ENCODE results near the gene NUP210L. TPM values are rescaled to one million over a fixed set of nuclear protein-coding genes. Genes with fewer than 3 reads are reported as not detected.

NUP210L gene
- under 0.01 TPM for total RNA-seq

GRCh38 chr1:154154534-154155191 is at the start of gene NUP210L:
Gene NUP210L (minus strand): TSS chr1:154155073.
- Histone ChIP-seq H3K9ac (ENCODE audit: low read depth in 1 of 3, low read length in 3 of 3) (peak within 1 kb of the TSS in 2 of 3 donors; percentile 27 to 42), H3K27me3 (ENCODE audit: control insufficient read depth in 3 of 3, insufficient read depth in 3 of 3, low read length in 3 of 3) (no peaks in the 10 kb centered on the region), H3K9me3 (ENCODE audit: control insufficient read depth in 3 of 3, low read length in 3 of 3) (no peaks in the 10 kb centered on the region), H3K36me3 (ENCODE audit: control insufficient read depth in 3 of 3, insufficient read depth in 3 of 3, low read length in 3 of 3) (peaks cover 0 to 15% (median 4%) of the 10 kb centered on the region in 3 donors), H3K4me3 (ENCODE audit: low read length in 3 of 3) (no peak within 1 kb of the TSS), H3K27ac (ENCODE audit: low read depth, low read length) (peak within 1 kb of the TSS; percentile 80), H3K4me1 (ENCODE audit: control insufficient read depth in 3 of 3, insufficient read depth in 3 of 3, low read length in 3 of 3) (peaks cover 4 to 9% (median 8%) of the 10 kb centered on the region in 3 donors)

GRCh38 chr1:154199563-154199879 is 44.6 kb upstream of the NUP210L start:
- H3K27me3 ChIP-seq (ENCODE audit: control insufficient read depth in 3 of 3, insufficient read depth in 3 of 3, low read length in 3 of 3): no peaks in the 10 kb centered on the region
- H3K4me3 ChIP-seq (ENCODE audit: low read length in 3 of 3): no peak overlapping the region
- H3K27ac ChIP-seq (ENCODE audit: low read depth, low read length): no peak overlapping the region
- no peaks in the 10 kb centered on the region for H3K9me3 ChIP-seq (ENCODE audit: control insufficient read depth in 3 of 3, low read length in 3 of 3)
- H3K9ac ChIP-seq (ENCODE audit: low read depth in 1 of 3, low read length in 3 of 3): peak overlapping the region in 1 of 3 donors; percentile 42
- no peaks in the 10 kb centered on the region for H3K36me3 ChIP-seq (ENCODE audit: control insufficient read depth in 3 of 3, insufficient read depth in 3 of 3, low read length in 3 of 3)
- H3K4me1 ChIP-seq (ENCODE audit: control insufficient read depth in 3 of 3, insufficient read depth in 3 of 3, low read length in 3 of 3): peaks cover under 1 to 27% (median 11%) of the 10 kb centered on the region in 3 donors

- Histone ChIP-seq H3K36me3 (ENCODE audit: control insufficient read depth in 3 of 3, insufficient read depth in 3 of 3, low read length in 3 of 3) (no peaks in the 10 kb centered on the region), H3K27me3 (ENCODE audit: control insufficient read depth in 3 of 3, insufficient read depth in 3 of 3, low read length in 3 of 3) (no peaks in the 10 kb centered on the region), H3K27ac (ENCODE audit: low read depth, low read length) (no peak overlapping the region), H3K4me1 (ENCODE audit: control insufficient read depth in 3 of 3, insufficient read depth in 3 of 3, low read length in 3 of 3) (peaks cover 6 to 32% (median 16%) of the 10 kb centered on the region in 3 donors), H3K4me3 (ENCODE audit: low read length in 3 of 3) (no peak overlapping the region), H3K9me3 (ENCODE audit: control insufficient read depth in 3 of 3, low read length in 3 of 3) (no peaks in the 10 kb centered on the region), H3K9ac (ENCODE audit: low read depth in 1 of 3, low read length in 3 of 3) (peak overlapping the region in 1 of 3 donors; percentile 42)
Measured at GRCh38 chr1:154198756-154199562, 44.1 kb upstream of the NUP210L start.

GRCh38 chr1:154193821-154194220 is 38.9 kb upstream of the NUP210L start:
- peaks cover 20 to 30% (median 27%) of the 10 kb centered on the region in 3 donors for H3K4me1 ChIP-seq (ENCODE audit: control insufficient read depth in 3 of 3, insufficient read depth in 3 of 3, low read length in 3 of 3)
- peaks cover 0 to 10% (median 0%) of the 10 kb centered on the region in 3 donors for H3K36me3 ChIP-seq (ENCODE audit: control insufficient read depth in 3 of 3, insufficient read depth in 3 of 3, low read length in 3 of 3)
- H3K9ac ChIP-seq (ENCODE audit: low read depth in 1 of 3, low read length in 3 of 3): peak overlapping the region in 1 of 3 donors; percentile 80
- H3K27me3 ChIP-seq (ENCODE audit: control insufficient read depth in 3 of 3, insufficient read depth in 3 of 3, low read length in 3 of 3): no peaks in the 10 kb centered on the region
- no peaks in the 10 kb centered on the region for H3K9me3 ChIP-seq (ENCODE audit: control insufficient read depth in 3 of 3, low read length in 3 of 3)
- H3K27ac ChIP-seq (ENCODE audit: low read depth, low read length): peak overlapping the region; percentile 96
- H3K4me3 ChIP-seq (ENCODE audit: low read length in 3 of 3): peak overlapping the region; percentile 10 to 60 (median 36)

- peak overlapping the region; percentile 35 to 90 (median 84) for H3K4me3 ChIP-seq (ENCODE audit: low read length in 3 of 3)
- H3K27me3 ChIP-seq (ENCODE audit: control insufficient read depth in 3 of 3, insufficient read depth in 3 of 3, low read length in 3 of 3): no peaks in the 10 kb centered on the region
- H3K9ac ChIP-seq (ENCODE audit: low read depth in 1 of 3, low read length in 3 of 3): peak overlapping the region; percentile 45 to 74 (median 58)
- no peaks in the 10 kb centered on the region for H3K9me3 ChIP-seq (ENCODE audit: control insufficient read depth in 3 of 3, low read length in 3 of 3)
- peak overlapping the region; percentile 96 for H3K27ac ChIP-seq (ENCODE audit: low read depth, low read length)
- peaks cover 0 to 15% (median 0%) of the 10 kb centered on the region in 3 donors for H3K36me3 ChIP-seq (ENCODE audit: control insufficient read depth in 3 of 3, insufficient read depth in 3 of 3, low read length in 3 of 3)
- peaks cover 20 to 32% (median 27%) of the 10 kb centered on the region in 3 donors for H3K4me1 ChIP-seq (ENCODE audit: control insufficient read depth in 3 of 3, insufficient read depth in 3 of 3, low read length in 3 of 3)
Measured at GRCh38 chr1:154192476-154192875, 37.6 kb upstream of the NUP210L start.

GRCh38 chr1:154191990-154192461 is 37.2 kb upstream of the NUP210L start, which contains the start of gene TPM3:
Gene TPM3 (minus strand): TSS chr1:154192100. CDS start chr1:154192018, 82 bp downstream.
- Histone ChIP-seq H3K27ac (ENCODE audit: low read depth, low read length) (peak within 1 kb of the TSS; percentile 96), H3K9ac (ENCODE audit: low read depth in 1 of 3, low read length in 3 of 3) (peak within 1 kb of the TSS; percentile 75 to 95 (median 85)), H3K27me3 (ENCODE audit: control insufficient read depth in 3 of 3, insufficient read depth in 3 of 3, low read length in 3 of 3) (no peaks in the 10 kb centered on the region), H3K4me3 (ENCODE audit: low read length in 3 of 3) (peak within 1 kb of the TSS; percentile 71 to 90 (median 84)), H3K9me3 (ENCODE audit: control insufficient read depth in 3 of 3, low read length in 3 of 3) (no peaks in the 10 kb centered on the region), H3K36me3 (ENCODE audit: control insufficient read depth in 3 of 3, insufficient read depth in 3 of 3, low read length in 3 of 3) (peaks cover 0 to 18% (median 0%) of the 10 kb centered on the region in 3 donors), H3K4me1 (ENCODE audit: control insufficient read depth in 3 of 3, insufficient read depth in 3 of 3, low read length in 3 of 3) (peaks cover 20 to 32% (median 26%) of the 10 kb centered on the region in 3 donors)

- Histone ChIP-seq H3K4me1 (ENCODE audit: control insufficient read depth in 3 of 3, insufficient read depth in 3 of 3, low read length in 3 of 3) (peaks cover 20 to 25% (median 24%) of the 10 kb centered on the region in 3 donors), H3K27me3 (ENCODE audit: control insufficient read depth in 3 of 3, insufficient read depth in 3 of 3, low read length in 3 of 3) (no peaks in the 10 kb centered on the region), H3K9ac (ENCODE audit: low read depth in 1 of 3, low read length in 3 of 3) (peak overlapping the region; percentile 48 to 95 (median 85)), H3K27ac (ENCODE audit: low read depth, low read length) (peak overlapping the region; percentile 96), H3K4me3 (ENCODE audit: low read length in 3 of 3) (peak overlapping the region; percentile 71 to 90 (median 84)), H3K36me3 (ENCODE audit: control insufficient read depth in 3 of 3, insufficient read depth in 3 of 3, low read length in 3 of 3) (peaks cover 0 to 18% (median 0%) of the 10 kb centered on the region in 3 donors), H3K9me3 (ENCODE audit: control insufficient read depth in 3 of 3, low read length in 3 of 3) (no peaks in the 10 kb centered on the region)
Measured at GRCh38 chr1:154190550-154190949, 35.7 kb upstream of the NUP210L start.

GRCh38 chr1:154186852-154187501 is 32.1 kb upstream of the NUP210L start:
- Histone ChIP-seq H3K9me3 (ENCODE audit: control insufficient read depth in 3 of 3, low read length in 3 of 3) (no peaks in the 10 kb centered on the region), H3K27ac (ENCODE audit: low read depth, low read length) (peak overlapping the region; percentile 58), H3K4me1 (ENCODE audit: control insufficient read depth in 3 of 3, insufficient read depth in 3 of 3, low read length in 3 of 3) (peaks cover 7 to 17% (median 17%) of the 10 kb centered on the region in 3 donors), H3K27me3 (ENCODE audit: control insufficient read depth in 3 of 3, insufficient read depth in 3 of 3, low read length in 3 of 3) (no peaks in the 10 kb centered on the region), H3K9ac (ENCODE audit: low read depth in 1 of 3, low read length in 3 of 3) (peak overlapping the region; percentile 32 to 75 (median 38)), H3K4me3 (ENCODE audit: low read length in 3 of 3) (peak overlapping the region; percentile 23 to 57 (median 53)), H3K36me3 (ENCODE audit: control insufficient read depth in 3 of 3, insufficient read depth in 3 of 3, low read length in 3 of 3) (peaks cover 0 to 18% (median 0%) of the 10 kb centered on the region in 3 donors)

- peaks cover 0 to 11% (median 0%) of the 10 kb centered on the region in 3 donors for H3K36me3 ChIP-seq (ENCODE audit: control insufficient read depth in 3 of 3, insufficient read depth in 3 of 3, low read length in 3 of 3)
- no peaks in the 10 kb centered on the region for H3K27me3 ChIP-seq (ENCODE audit: control insufficient read depth in 3 of 3, insufficient read depth in 3 of 3, low read length in 3 of 3)
- peaks cover 12 to 24% (median 24%) of the 10 kb centered on the region in 3 donors for H3K4me1 ChIP-seq (ENCODE audit: control insufficient read depth in 3 of 3, insufficient read depth in 3 of 3, low read length in 3 of 3)
- no peaks in the 10 kb centered on the region for H3K9me3 ChIP-seq (ENCODE audit: control insufficient read depth in 3 of 3, low read length in 3 of 3)
- no peak overlapping the region for H3K9ac ChIP-seq (ENCODE audit: low read depth in 1 of 3, low read length in 3 of 3)
- peak overlapping the region in 2 of 3 donors; percentile 6 to 17 for H3K4me3 ChIP-seq (ENCODE audit: low read length in 3 of 3)
- H3K27ac ChIP-seq (ENCODE audit: low read depth, low read length): no peak overlapping the region
Measured at GRCh38 chr1:154186177-154186576, 31.3 kb upstream of the NUP210L start.
